Stimulated activated CD4-positive, alpha-beta T cell treated with anti-CD3 and anti-CD28 coated beads, TNF-alpha, amount 100 ng/mL, for 24 hours (primary cell): Measurements from ENCODE around the gene AUTS2.

Source experiments
- DNase-seq, 3 experiments: peaks; one replicate each; pipeline ENCODE4 v3.0.0-alpha.2; 2020; ENCODE audit warnings: low read depth in 3 of 3

AUTS2 gene

GRCh38 chr7:69889338-69889975, 291.2 kb downstream of the AUTS2 start:
- DNase-seq = no peak

- DNase-seq = no peak
Observed at GRCh38 chr7:69889976-69890351, 291.7 kb downstream of the AUTS2 start.

- no peak for DNase-seq
Observed at GRCh38 chr7:69892790-69893189, 294.5 kb downstream of the AUTS2 start.

GRCh38 chr7:69893906-69894305, 295.6 kb downstream of the AUTS2 start:
- no peak for DNase-seq

- DNase-seq = no peak
Observed at GRCh38 chr7:69895446-69895845, 297.2 kb downstream of the AUTS2 start.

GRCh38 chr7:69896121-69896520, 297.8 kb downstream of the AUTS2 start:
- DNase-seq = no peak

GRCh38 chr7:69898189-69898588, 299.9 kb downstream of the AUTS2 start:
- DNase-seq = no peak

- no peak for DNase-seq
Observed at GRCh38 chr7:69903410-69903809, 305.1 kb downstream of the AUTS2 start.

- DNase-seq = no peak
Observed at GRCh38 chr7:69906283-69906995, 308.2 kb downstream of the AUTS2 start.

GRCh38 chr7:69907720-69908119, 309.4 kb downstream of the AUTS2 start:
- no peak for DNase-seq

GRCh38 chr7:69908454-69908853, 310.2 kb downstream of the AUTS2 start:
- DNase-seq = no peak

GRCh38 chr7:69910150-69910549, 311.9 kb downstream of the AUTS2 start:
- DNase-seq = no peak

GRCh38 chr7:69911337-69911736, 313.1 kb downstream of the AUTS2 start:
- no peak for DNase-seq

GRCh38 chr7:69912141-69912540, 313.9 kb downstream of the AUTS2 start:
- DNase-seq = no peak

GRCh38 chr7:69912846-69913245, 314.6 kb downstream of the AUTS2 start:
- DNase-seq = no peak

- DNase-seq = no peak
Observed at GRCh38 chr7:69919426-69920111, 321.3 kb downstream of the AUTS2 start.

GRCh38 chr7:69920797-69921196, 322.5 kb downstream of the AUTS2 start:
- DNase-seq = no peak

- DNase-seq = no peak
Observed at GRCh38 chr7:69922026-69922803, 323.9 kb downstream of the AUTS2 start.

GRCh38 chr7:69927461-69927860, 329.2 kb downstream of the AUTS2 start:
- no peak for DNase-seq

- DNase-seq = no peak
Observed at GRCh38 chr7:69928621-69929020, 330.3 kb downstream of the AUTS2 start.

GRCh38 chr7:69929622-69930021, 331.3 kb downstream of the AUTS2 start:
- DNase-seq = no peak

- no peak for DNase-seq
Observed at GRCh38 chr7:69932034-69932628, 333.9 kb downstream of the AUTS2 start.
